Cardiac fibroblast (primary cell): Measurements from ENCODE around the gene OMA1.
A peak's percentile ranks its signal among the peaks of the same experiment; 100 is the strongest.

Source experiments
- DNase-seq, 2 donors: peaks; one replicate each; pipeline versions ENCODE4 v3.0.0 to v3.0.0-alpha.2; 2010; ENCODE audit warnings: low read depth in 2 of 2
- H3K4me3 ChIP-seq, 2 donors: replicated peaks in 1 of 2; 1 replicate in 1 of 2; 2 replicates in 1 of 2; pipeline ENCODE4 v1.5.1; 2011; ENCODE audit warnings: low read depth in 2 of 2, low read length in 2 of 2, mild to moderate bottlenecking in 2 of 2, moderate library complexity in 1 of 2
- TF ChIP-seq, protein P1 (sequence below): IDR thresholded peaks from one replicate; pipeline ENCODE4 v1.5.1; 2011; ENCODE audit warnings: low read depth, mild to moderate bottlenecking, low read length, inconsistent platforms

Gene OMA1

DNA sequence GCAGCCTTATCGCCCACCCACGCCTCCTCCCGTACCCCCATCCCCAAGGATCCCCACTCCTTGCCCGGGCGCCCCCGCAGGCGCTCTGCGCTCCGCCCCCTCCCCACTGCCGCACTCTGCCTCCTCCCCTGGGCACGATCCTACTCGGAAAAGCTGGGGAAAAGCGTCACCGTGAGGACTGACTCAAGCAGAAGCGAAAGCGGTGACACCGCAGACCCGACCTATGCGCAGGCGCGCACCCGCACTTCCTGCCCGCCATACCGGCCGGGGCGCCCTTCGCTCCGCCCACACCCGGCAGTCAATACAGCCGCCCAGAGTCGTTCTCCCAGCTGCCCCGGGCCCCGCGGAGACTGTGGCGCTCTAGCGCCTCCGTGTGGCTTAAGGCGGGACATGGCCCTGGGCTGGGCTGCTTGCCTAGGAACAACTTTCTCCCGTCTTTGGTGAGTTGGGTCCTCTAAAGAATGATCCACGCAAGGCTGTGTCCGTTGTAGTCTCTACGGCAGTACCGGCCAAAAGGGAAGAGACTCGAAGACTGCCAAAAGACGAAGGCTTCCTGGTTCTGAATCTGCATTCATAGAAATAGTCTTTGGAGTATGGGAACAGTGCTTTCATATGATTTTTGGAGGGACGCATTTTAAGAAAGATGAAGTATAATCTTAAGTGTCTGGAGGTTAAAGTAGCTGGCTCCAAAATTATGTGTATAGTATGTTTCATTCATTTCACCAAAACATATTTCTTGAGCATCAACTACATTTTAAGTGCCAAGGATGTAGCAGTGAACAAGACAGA, at the start of gene OMA1:
TSS of gene OMA1 (minus strand) at position 207 of the 789 bp plus-strand sequence. CDS start 7,432 bp downstream, outside the sequence.
- TF ChIP-seq, protein P1, sequence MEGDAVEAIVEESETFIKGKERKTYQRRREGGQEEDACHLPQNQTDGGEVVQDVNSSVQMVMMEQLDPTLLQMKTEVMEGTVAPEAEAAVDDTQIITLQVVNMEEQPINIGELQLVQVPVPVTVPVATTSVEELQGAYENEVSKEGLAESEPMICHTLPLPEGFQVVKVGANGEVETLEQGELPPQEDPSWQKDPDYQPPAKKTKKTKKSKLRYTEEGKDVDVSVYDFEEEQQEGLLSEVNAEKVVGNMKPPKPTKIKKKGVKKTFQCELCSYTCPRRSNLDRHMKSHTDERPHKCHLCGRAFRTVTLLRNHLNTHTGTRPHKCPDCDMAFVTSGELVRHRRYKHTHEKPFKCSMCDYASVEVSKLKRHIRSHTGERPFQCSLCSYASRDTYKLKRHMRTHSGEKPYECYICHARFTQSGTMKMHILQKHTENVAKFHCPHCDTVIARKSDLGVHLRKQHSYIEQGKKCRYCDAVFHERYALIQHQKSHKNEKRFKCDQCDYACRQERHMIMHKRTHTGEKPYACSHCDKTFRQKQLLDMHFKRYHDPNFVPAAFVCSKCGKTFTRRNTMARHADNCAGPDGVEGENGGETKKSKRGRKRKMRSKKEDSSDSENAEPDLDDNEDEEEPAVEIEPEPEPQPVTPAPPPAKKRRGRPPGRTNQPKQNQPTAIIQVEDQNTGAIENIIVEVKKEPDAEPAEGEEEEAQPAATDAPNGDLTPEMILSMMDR, result peak; percentile 97
- peak within 1 kb of the TSS; percentile 72 to 74 for H3K4me3 ChIP-seq
- DNase-seq, result peak; percentile 98 to 99

DNA sequence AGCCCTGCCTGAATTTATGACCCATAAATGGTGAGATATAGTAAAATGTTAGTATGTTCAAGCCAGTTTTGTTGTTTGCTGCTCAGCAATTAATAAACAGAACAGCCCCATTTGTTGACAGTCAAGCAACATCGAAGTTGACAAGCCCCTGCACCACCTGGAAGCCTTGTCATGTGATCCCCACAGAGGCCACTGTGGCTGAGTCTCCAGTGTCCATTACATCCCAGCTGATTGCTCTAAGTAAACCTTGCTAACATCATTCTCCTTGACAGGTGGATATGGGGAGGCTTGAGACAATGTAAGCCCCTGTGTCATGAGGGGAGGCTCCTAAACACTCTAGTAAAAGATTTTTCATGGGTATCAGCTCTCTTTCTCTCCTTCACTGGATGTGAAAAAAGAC, 48.0 kb upstream of the OMA1 start:
- H3K4me3 ChIP-seq, result no peak overlapping the region
- no peak for DNase-seq
- TF ChIP-seq, protein P1, result no peak

DNA sequence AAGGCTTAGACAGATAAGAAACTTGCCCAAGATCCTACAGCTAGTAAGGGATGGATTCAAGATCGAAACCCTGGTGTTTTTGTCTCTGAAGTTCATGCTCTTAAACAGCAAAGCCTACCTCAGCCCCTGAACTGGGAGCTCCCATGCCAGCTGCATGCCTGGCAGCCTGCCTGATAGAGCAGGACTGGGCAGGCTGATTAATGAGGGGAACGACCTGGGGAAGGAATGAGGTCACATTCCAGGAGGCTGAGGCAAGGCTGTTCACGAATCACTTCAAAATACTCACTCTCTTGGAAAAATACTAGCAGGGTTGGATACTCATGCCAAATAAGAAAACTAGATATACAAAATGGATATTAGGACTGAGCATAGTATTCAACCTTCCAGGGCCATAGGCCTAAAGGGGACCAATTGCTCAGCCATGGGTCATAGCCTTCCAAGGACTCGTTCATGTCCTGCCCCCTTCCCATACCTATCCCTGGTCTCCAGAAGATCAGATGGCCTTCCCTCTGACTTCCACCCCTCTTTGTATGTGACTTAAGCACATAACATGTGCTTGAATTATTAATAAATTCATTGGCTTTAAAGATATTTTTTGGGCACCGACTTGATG, 46.1 kb upstream of the OMA1 start:
- H3K4me3 ChIP-seq, result no peak overlapping the region
- DNase-seq, result peak; percentile 87 to 92
- TF ChIP-seq, protein P1, result no peak

DNA sequence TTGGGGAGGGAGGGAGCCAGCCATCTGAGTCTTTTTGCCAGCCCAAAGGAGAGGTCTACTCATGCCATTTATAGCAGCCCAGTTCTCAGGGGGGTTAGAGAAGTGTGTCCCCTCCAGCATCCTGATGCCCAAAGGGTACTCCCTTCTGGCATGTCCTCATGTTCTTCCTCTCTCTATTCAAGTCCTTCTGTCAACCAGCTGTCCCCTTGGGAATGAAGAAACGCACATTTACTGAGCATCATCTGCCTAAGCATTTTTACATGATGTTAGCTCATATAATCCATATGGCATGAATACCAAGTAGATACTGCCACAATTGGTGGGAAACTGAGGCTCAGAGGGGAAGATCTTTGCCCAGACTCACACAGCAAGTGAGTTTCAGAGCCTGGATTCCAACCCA, 45.3 kb upstream of the OMA1 start:
- H3K4me3 ChIP-seq, result no peak overlapping the region
- DNase-seq, result no peak
- TF ChIP-seq, protein P1, result no peak

DNA sequence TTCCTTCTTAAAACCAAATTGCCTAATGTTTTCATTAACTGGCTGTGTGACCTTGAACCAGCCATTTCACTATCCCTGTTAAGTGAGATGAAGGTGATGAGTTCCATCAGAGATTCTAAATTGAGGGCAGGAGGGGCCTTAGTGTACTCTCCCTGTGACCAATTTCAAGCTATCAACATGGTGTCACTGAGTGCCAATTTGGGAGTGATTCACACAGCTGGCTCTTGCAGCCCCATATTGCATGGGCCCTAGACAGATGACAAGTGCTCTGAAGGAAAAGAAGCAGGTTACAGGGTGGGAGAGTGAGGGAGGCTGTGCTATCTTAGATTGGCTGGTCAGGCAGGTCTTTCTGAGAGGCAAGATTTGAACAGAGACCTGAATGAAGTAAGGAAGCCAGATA, 43.5 kb upstream of the OMA1 start:
- no peak for DNase-seq
- TF ChIP-seq, protein P1, result no peak
- H3K4me3 ChIP-seq, result no peak overlapping the region

DNA sequence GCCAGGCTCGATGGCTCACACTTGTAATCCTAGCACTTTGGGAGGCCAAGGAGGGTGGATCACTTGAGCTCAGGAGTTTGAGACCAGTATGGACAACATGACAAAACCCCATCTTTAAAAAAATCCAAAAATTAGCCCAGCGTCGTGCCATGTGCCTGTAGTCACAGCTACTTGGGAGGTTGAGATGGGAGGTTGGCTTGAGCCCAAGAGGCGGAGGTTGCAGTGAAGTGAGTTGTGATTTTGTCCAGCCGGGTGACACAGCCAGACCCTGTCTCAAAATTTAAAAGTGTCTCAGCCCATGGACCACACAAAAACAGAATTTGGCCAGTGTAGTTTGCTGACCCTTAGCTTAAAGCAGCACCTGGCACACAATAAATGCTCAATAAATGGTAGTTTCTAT, 41.9 kb upstream of the OMA1 start:
- no peak overlapping the region for H3K4me3 ChIP-seq
- peak in 1 of 2 donors; percentile 14 for DNase-seq
- TF ChIP-seq, protein P1, result no peak
